ENCODE measurements around the gene ATP2B3.

The ATP2B3 gene

DNA sequence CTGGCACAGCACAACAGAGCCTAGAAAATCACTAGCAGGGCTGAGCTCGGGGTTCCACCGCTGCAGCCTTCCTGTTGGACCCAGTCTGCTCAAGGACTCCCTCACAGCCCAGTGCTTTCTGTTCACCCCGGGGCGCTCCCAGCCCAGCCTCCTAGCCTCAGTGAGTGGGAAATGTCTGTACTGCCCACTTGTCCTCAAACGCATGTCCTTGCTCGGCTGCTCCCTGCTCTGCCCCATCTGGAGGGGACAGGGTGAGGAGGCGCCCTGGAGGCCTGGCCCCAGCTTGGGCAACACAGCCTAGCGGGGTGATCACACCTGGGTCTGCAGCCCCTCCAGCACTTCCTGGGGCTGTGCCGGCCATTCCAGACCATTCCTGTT lies 93.4 kb downstream of the ATP2B3 start:
- DNase-seq = peak in 3 of 56 donors; percentile 19 to 37 (median 23)

DNA sequence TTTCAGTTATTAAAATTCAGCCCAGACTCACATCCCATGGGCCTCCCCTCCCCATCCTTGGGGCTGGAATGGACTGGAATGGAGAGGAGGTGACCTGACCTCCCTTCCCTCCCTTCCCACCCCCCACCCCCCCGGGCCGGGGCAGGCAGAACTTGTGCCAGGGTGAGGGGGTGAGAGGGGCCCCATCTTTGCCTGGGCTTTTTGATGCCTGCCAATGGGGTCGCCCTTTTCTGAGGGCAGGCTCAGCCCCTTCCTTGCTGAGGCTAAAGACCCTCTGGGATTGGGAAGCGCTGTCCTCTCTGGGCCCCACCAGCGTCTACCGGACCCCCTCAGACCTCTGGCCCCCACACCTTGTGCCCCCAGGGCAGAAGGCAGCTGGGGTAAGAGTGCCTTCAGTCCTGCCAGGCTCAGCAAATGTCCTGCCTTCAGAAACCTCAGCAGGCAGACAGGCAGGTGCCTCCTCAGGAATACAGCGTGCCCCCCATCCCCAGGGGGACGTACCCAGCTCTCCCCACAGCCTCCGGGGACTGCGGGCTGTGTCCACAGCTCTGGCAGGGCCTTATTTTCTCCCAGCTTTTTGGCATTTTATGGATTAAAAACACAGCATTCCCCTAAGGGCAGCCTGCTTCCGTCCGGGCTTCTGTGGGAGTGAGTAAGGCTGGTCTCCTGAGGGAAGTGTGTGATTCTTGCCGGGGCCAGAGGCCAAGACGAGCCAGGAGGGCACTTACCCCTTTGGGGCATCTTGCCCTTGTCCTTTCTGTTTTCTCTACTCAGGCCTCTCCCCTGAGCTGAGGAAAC lies 94.1 kb downstream of the ATP2B3 start:
- no peak for DNase-seq

DNA sequence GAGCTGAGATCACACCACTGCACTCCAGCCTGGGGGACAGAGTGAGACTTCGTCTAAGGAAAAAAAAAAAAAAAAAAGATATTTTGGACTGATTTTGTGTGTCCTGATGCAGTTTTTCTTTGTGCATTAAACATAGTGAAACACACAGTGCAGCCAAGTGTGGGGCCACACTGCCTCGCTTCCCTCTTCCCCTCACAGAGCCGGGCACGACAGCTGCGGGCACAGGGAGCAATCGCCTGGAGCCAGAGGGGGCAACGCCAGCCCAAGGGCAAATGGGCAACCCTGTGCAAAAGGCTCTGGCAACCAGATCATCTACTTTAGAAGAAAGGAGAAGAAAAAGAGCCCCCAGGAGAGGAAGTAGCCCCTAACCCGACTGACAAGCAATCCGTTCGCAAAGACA lies 95.0 kb downstream of the ATP2B3 start:
- no peak for DNase-seq

DNA sequence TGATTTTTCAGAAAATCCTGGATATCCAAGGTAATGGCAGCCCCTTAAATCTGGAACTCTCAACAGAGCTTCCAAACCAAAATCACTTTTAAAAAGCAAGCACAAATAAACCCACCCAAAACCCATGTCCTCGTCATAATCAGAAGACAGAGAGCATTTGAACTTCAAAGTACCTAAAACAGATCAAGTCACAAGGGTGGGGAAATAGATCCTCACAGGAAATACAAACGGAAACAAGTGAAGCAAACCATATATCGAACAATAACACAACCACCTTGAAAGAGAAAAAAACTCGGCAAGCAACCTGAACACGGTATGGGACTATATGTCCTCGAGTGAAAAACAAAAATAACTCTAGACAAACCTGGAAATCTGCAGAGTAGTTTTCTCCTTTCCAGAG lies 97.4 kb downstream of the ATP2B3 start:
- no peak for DNase-seq

DNA sequence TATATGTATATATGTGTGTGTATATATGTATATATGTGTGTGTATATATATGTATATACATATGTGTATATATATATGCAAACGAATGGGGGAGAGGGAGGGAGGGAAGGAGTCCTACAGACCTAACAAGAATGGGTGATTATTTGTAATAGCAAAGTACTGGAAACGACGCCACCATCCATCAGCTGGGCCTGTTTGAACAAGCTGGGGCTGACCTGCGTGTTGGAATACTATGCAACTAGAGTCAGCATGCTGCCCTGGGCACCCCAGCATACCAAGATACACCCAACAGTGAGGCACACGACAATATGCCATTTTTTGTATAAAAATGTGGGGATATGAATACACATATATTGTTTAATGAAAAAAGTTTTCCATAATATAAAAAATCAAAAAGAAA lies 103.1 kb downstream of the ATP2B3 start:
- DNase-seq = no peak

DNA sequence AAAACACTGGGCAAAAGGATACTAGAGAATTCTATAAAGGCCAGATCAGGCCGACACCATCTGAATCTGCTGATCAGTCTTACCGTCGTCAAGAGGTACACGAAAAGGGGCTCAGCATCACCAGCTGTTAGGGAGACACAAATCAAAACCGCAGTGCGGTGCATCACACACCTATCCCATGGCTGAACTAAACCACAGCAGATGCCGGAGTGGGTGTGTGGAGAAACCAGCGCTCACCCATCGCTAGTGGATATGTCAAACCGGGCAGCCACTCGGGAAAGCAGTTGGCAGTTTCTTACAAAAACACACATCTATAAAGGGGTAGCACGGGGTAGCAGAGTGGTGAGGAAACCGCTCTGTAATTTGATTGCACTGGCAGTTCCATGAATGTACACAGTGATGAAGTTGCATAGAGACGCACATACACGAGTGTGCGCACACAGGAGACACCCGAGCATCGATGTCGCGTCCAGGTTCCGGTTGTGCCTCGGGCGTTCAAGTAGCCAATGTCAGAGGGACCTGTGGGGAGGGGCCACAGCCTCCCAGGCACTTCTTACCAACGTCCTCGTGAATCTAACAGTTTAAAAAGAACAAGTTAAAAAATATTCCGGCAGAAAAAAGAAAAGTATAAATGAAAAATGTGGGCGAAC lies 104.6 kb downstream of the ATP2B3 start:
- no peak for DNase-seq

DNA sequence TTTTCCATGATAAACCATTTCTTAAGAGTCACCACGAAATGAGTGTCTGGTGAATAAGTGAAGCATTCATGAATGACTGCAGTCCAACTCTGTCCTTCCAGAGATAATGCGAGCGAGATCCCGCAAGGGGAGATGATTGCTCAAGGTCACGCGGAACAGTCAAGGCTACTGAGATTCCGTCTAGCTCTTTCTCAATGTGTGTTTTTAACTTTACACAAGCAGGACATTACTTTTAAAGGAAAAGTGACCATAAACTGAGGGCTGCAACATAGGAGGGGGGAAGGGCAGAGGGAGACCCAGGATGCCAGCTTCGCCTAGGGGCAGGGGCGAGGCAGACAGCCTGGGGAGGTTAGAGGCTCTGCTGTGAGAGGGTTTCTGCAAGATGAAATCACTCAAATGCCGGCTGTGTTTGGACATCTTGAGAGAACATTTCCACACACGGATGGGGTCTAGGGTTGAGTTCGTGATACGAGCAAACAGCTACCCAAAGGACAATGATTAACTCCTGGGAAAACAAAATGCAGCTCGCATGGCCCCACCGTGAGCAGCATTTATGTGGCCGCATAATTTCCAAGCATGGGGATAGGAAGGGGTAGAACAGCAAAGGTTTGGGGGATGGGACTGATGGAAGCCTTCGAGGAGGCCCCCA lies 105.3 kb downstream of the ATP2B3 start:
- DNase-seq = no peak

DNA sequence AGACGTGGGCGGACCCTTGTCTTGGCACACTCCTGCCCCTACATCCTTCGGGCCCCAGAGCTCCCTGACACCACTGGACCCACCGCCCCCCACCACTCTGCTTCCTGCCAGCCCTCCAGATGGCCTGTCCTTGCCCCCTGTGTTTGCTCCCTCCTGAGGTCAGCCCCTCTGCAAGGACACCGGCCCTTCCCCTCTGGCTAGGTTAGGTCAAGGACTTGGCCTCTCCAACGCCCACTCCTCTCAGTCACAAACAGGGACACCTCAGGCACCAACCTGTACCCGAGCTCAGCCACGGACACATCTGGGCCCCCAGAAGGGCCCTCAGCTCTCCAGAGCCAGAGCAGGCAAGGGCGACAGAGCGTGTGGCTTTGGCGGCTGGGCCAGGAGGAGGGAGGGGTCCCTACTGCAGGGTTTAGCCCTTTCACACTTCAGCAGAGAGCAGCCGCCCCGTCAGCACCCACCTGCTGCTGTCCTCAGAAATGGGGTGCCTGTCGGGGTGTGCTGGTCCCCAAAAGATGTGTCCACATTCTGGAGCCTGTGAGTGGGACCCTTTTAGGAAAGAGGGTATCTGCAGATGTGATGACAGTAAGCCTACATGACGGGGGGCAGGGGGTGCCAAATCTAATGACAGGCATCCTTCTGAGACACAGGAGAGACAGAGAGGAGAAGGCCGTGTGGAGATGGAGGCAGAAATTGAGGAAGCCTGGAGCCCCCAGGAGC lies 106.0 kb downstream of the ATP2B3 start:
- DNase-seq = no peak

DNA sequence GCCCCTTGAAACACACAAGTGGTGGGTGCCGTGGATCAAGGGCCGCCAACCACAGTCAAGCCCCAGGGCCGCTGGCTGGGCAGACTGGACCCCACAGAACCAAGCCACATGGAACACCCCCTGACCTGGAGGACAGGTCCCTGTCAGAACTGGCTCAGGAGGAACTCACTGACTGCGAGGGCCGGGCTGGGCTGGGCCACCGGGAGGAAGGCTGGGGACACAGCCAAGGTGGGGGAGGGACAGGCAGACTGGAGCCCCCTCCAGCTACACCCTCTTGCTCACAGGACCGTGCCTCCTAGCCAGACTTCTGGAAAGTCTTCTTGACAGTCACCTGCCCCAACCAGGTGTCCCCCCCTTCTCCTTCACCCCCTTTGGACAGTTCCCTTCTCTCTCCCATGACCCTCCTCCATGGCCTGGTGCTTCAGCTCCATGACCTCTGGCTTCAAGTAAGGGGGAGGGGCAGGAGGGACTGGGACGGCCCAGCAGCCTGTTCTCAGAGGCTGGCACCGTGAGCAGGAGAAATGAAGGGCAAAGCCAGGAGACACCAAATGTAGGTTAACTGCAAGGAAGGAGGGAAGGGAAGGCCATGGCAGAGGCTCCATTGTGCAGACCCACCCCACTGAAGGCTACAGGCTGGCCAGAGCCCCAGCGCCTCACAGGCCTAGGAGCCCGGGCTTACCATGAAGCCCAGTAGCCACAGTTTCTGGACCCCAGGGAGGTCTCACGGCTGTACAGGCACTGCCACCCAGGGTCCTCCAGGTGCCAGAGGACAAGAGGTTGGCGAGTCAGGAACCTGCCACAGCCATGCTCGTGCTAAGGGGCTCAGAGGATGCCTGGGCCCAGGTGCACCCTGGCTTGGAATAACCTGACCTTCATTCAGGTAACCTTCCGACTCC lies 107.0 kb downstream of the ATP2B3 start:
- no peak for DNase-seq

DNA sequence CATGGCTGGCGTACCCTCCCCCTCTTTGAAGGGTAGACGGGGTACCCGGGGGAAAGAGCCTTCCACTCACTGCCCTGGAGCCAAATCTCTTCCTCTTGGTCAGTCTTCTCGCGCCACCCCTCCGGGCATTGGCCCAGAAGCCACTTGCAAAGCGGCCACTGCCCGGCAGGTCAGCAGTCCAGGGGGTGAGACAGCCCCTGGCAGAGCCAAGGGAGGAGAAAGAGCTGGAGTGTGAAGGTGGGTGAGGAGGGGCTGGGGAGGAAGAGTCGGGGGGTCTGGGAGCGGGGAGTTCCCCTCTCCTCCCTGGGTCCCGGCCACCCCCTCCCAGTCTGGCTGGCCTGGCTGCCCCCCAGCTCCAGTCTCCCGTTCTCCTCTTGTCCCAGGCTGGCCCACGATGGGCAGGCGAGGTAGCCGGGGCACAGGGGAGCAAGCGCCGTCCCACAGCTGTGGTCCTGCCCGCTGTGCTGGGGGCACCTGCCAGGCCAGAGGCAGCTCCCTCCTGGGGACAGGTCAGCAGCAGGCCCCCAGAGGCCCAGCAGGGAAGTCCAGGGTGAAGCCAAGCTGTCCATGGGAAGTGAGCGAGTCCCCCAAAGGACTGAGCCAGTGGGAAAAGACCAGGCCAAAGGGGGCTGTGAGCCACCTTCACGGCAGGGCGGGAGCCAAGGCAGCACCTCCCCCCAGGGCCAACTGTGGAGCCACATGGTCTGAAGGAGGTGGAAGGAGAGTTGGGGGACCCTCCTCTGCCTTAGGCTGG lies 108.0 kb downstream of the ATP2B3 start:
- peak in 1 of 56 donors; percentile 11 for DNase-seq

DNA sequence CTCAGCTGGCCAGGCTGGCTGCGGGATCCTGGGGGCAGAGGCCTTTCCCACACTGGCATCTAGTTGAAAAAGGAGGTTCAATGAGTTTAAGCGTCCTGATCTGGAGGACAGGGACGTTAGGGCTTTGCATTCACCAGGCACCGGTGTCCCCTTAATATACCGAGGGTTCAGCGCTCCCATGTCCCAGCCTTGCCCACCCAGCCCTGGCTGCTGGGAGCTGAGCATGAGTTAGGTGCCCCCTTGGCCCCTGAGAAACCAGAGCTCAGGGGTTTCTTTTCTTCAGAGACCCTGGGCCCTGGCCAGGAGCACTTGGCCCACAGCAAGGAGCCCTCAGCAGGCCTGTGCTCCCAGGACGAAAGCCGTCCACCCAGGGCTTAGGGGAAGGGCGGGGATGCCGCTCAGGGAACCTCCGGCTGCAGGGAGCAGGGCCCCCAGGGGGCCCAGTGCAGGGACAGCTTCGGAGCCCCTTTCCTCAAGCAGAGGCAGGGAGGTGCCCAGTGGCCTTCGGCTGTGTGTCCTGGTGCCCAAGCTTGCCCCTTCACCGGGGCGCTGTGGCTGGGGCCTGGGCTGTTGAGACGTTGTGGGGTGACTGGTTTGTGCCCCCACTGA lies 108.7 kb downstream of the ATP2B3 start:
- DNase-seq = no peak

DNA sequence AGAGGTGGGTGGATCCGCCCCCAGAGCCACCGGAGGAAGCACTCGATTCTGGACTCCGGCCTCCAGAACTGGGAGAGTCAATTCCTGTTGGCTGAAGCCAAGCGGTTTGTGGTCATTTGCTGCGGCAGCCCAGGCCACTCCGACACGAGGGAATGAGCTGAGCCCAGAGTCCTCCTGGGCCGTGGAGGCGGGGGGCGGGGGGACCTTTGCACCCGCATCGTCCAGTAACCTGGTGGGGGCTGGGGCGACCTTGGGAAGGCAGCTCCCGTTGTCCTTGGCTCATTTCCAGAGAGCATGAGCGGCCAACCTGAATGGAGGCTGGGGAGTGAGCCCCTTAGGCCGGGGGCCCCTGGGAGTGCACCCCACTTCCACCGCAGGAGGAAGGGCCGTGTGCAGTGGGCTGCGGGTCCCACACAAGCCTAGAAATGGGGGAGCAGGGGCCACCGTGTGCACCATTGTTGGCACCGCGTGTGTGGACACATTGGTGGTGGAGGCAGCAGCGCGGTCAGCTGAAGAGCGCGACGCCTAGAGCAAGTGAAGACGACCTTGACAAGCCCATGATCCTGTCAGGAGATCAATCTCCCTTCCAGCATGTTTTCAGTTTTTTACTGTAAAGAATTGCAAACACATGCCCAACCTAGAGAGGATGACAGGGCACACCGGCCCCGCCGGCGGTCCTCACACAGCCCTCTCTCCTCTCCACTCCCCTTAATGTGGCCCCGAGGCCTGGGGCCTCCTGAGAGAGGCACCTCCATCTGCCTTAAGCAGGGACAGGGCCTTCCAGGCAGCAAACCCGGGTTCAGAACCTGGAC lies 109.6 kb downstream of the ATP2B3 start:
- DNase-seq = no peak

DNA sequence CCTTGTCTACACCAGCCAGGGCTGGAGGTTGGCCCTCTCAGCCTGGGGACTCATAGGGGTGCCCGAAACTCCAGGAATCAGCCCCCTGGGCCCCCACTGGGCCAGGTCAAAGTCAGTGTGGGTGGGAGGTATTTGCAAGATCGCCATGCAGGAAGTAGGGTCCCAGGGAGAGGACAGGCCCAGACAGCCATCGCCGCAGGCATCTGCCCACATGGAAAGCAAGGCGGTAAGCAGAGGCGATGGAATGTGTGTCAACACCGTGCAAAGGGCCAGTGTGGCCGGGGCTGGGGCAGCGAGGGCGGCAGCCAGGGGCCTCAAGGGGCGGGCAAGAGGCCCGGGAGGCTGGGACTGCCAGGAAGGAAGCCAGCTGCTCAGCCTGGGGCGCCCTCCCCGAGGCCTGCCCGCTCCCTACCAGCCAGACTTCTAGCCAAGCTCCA lies 110.3 kb downstream of the ATP2B3 start:
- peak in 7 of 56 donors; percentile 8 to 32 (median 16) for DNase-seq

DNA sequence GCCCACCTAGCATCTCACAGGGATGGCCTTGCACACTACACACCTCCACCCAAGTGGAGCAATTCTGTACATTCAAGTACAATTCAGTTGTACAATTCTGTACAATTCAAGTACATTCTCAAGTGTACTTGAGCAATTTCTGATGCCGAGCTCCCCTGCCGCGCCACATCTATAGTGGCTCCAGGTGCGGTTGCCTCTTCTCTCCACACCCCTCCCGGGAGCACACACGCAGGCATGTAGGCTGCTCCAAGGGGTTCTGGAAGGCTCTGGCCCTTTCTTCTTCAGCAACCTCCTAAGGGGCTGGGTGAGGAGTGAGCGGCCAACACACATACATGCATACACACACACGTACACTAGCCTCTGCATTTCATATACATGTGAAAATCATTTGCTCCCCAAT lies 110.7 kb downstream of the ATP2B3 start:
- DNase-seq = no peak

DNA sequence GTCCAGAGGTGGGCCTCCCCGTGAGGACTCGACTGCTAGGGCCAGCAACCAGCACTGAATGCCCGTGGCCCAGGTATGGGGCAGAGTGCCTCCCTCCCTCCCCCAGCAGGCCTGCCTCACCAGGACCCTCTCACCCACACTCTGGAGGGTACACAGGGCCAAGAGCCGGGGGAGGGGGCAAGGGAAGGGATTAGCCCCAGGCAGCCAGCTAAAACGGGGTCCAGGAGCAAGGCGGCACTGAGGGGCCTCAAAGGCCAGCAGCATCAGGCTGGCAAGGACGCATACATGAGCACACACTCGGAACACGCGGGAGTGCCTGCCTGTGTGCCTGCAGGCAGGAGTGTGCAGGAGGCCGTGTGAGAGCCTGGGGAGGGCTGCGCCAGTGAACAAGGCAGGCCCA lies 111.2 kb downstream of the ATP2B3 start:
- DNase-seq = no peak

DNA sequence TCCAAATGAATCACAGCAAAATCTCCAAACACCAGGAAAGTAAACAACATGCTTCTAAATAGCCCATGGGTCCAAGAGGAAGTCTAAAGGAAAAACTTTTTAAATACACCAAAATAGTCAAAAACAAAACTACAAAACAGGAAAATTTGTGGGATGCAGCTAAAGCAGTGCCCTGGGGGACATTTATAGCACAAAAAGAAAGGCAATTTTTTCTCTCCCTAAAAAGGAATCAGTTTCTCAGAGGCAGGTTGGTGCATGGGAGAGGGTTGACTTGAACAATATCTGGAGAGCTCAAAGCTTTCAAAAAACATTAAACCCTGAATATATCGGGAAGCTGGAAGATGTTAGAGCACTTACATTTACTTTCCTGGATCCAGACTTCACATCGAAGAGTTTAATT lies 113.9 kb downstream of the ATP2B3 start:
- no peak for DNase-seq

DNA sequence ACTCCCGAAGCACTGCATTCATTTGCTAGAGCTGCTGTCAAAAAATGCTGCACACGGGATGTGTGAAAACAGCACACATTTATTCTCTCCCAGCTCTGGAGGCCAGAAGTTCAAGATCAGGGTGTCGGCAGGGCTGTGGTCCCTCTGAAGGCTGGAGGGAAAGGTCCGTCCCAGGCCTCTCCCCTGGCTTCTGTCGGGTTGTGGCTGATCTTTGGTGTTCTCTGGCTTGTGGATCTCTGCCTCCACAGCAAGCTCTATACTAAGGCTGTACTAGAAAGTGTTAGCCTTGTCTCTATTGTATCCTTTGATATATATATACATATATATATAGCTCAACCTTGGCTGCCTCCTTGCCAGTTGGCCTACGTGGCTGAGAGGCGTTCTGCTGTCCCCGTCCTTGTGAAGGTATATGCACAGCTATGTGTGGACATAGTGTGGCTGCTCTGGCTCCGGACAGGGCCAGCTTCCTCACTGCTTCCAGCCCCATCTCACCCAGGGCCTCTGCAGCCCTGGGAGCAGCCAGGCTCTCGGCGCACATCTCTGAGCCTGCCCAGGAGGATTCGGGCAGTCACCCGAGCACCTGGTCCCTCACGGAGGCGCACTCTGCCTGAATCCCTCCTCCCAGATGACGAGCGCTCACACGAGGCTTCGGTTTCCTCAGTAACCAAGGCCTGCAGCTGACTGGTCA lies 114.6 kb downstream of the ATP2B3 start:
- DNase-seq = no peak
